CD4-positive, alpha-beta T cell (primary cell): ENCODE results near the gene MNT. TPM values are rescaled to one million over a fixed set of nuclear protein-coding genes. Genes with fewer than 3 reads are reported as not detected.

Source experiments
- ATAC-seq: fragments of 200-7000 bp; cut with Tn5 transposase; one replicate; pipeline ENCODE4 v1.10.0; 2022; ENCODE audit warnings: mild to moderate bottlenecking; ENCODE audit not compliant: poor library complexity
- CTCF ChIA-PET: fragments of 350-600 bp; sonication (Branson Sonifier 250); formaldehyde crosslinking; loops from one replicate; lab custom pipeline; 2021; ENCODE audit warnings: antibody characterized with exemption, inconsistent platforms; lab: Charles Lee
- POLR2A ChIA-PET: fragments of 350-600 bp; sonication (Branson Sonifier 250); formaldehyde crosslinking; loops from one replicate; lab custom pipeline; 2021; ENCODE audit warnings: antibody characterized with exemption, inconsistent platforms; lab: Charles Lee
- DNase-seq, 14 experiments: peaks; one replicate each; pipeline ENCODE4 v3.0.0-alpha.2; 2013 to 2020; ENCODE audit warnings: mixed read lengths in 2 of 14
- H3K27ac ChIP-seq, 2 donors: one replicate each; pipeline versions ENCODE4 v1.5.1 to v1.7.0; 2013; ENCODE audit warnings: low read length in 2 of 2, low read depth in 1 of 2, mild to moderate bottlenecking in 1 of 2
- H3K27me3 ChIP-seq, 2 experiments: 1 replicate in 1 of 2; 2 replicates in 1 of 2; pipeline versions ENCODE4 v1.6.1 to v1.7.0; 2013; ENCODE audit warnings: low read length in 2 of 2, control low read depth in 1 of 2, mild to moderate bottlenecking in 1 of 2, moderate library complexity in 1 of 2; ENCODE audit not compliant: insufficient read depth in 2 of 2, control insufficient read depth in 1 of 2
- H3K36me3 ChIP-seq: one replicate; pipeline ENCODE4 v1.6.1; 2013; ENCODE audit warnings: low read length, control low read depth; ENCODE audit not compliant: insufficient read depth
- H3K4me1 ChIP-seq: one replicate; pipeline ENCODE4 v1.6.1; 2013; ENCODE audit warnings: low read length, control low read depth; ENCODE audit not compliant: insufficient read depth
- H3K4me3 ChIP-seq: one replicate; pipeline ENCODE4 v1.5.1; 2013; ENCODE audit warnings: mild to moderate bottlenecking, low read length, moderate library complexity
- H3K9me3 ChIP-seq, 2 experiments: 1 replicate in 1 of 2; 2 replicates in 1 of 2; pipeline versions ENCODE4 v1.6.1 to v1.7.0; 2013; ENCODE audit warnings: low read length in 2 of 2, mild to moderate bottlenecking in 2 of 2, control low read depth in 1 of 2, moderate library complexity in 1 of 2; ENCODE audit not compliant: control insufficient read depth in 1 of 2, insufficient read depth in 1 of 2
- H3K27ac Mint-ChIP-seq: one replicate; pipeline ENCODE4 v1.8.0; 2020; ENCODE audit warnings: mixed read lengths
- H3K27me3 Mint-ChIP-seq: one replicate; pipeline ENCODE4 v1.8.0; 2021; ENCODE audit warnings: mixed read lengths
- H3K36me3 Mint-ChIP-seq: one replicate; pipeline ENCODE4 v1.8.0; 2021; ENCODE audit warnings: low read depth, mixed read lengths
- H3K4me1 Mint-ChIP-seq: one replicate; pipeline ENCODE4 v1.8.0; 2021; ENCODE audit warnings: low read depth, mixed read lengths
- H3K4me3 Mint-ChIP-seq: one replicate; pipeline ENCODE4 v1.8.0; 2020; ENCODE audit warnings: mild to moderate bottlenecking, mixed read lengths
- H3K9me3 Mint-ChIP-seq: one replicate; pipeline ENCODE4 v1.8.0; 2020; ENCODE audit warnings: mixed read lengths
- intact Hi-C, 2 experiments: fragments of 100-400 bp; cut with DNase I in 1 of 2; cut with micrococcal nuclease in 1 of 2; formaldehyde crosslinking; loops; one replicate each; pipeline versions ENCODE4 v1.15.1 to v1.9.0; 2023 to 2025; cut with DNase I, micrococcal nuclease
- total RNA-seq, 174 experiments: library from RNA in 2 of 174; stranded (reverse) in 2 of 174; gene quantifications; one replicate each; pipeline ENCODE4 v1.2.3 and lab custom pipeline; 2021 to 2026
- TF ChIP-seq, protein P1 (sequence below): fragments of 200-600 bp; IDR thresholded peaks from one replicate; pipeline ENCODE4 v1.8.0; 2022; ENCODE audit warnings: antibody characterized with exemption, mild to moderate bottlenecking

Gene MNT
- total RNA-seq, 2 experiments from 2014 or later: 111 to 118 TPM

DNA sequence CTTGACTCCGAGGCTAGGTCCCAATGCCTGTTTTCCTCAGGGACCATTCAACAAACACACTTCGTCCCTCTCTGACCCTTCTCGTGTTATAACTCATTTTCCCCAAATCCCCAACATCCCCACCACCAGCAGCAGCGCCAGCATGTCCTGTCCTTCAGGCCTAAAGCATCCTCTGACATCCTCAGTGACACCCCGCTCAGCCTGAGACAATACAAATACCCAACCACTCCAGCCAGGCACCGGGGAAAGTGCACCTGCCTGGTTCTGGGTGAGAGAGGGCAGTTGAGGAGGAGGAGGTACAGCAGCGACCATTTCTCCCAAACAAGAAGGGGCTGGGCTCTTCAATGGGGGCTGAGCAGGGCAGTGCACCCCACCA is 4.7 kb downstream of the MNT start:
- Histone ChIP-seq H3K9me3 (no peaks in the 10 kb centered on the region), H3K4me3 (peak overlapping the region; percentile 38), H3K36me3 (peaks cover 2% of the 10 kb centered on the region), H3K27ac (peak overlapping the region; percentile 25 to 59), H3K4me1 (peaks cover 72% of the 10 kb centered on the region), H3K27me3 (no peaks in the 10 kb centered on the region)
- peak overlapping the region; percentile 75 for H3K4me3 Mint-ChIP-seq
- ATAC-seq: no peak
- no peaks in the 10 kb centered on the region for H3K27me3 Mint-ChIP-seq
- ChIA-PET CTCF (no interaction called here), POLR2A (no interaction called here)
- H3K27ac Mint-ChIP-seq: peak overlapping the region; percentile 99
- intact Hi-C loops: loop anchor here in 1 of 2 experiments (5.0 to 10.0 kb wide), 2 partner anchors 199 to 316 kb away; partner anchors contain the start of genes CLUH and PAFAH1B1
- H3K9me3 Mint-ChIP-seq: no peaks in the 10 kb centered on the region
- H3K36me3 Mint-ChIP-seq: peaks cover 35% of the 10 kb centered on the region
- no peak for DNase-seq
- peaks cover 64% of the 10 kb centered on the region for H3K4me1 Mint-ChIP-seq
- TF ChIP-seq, protein P1, sequence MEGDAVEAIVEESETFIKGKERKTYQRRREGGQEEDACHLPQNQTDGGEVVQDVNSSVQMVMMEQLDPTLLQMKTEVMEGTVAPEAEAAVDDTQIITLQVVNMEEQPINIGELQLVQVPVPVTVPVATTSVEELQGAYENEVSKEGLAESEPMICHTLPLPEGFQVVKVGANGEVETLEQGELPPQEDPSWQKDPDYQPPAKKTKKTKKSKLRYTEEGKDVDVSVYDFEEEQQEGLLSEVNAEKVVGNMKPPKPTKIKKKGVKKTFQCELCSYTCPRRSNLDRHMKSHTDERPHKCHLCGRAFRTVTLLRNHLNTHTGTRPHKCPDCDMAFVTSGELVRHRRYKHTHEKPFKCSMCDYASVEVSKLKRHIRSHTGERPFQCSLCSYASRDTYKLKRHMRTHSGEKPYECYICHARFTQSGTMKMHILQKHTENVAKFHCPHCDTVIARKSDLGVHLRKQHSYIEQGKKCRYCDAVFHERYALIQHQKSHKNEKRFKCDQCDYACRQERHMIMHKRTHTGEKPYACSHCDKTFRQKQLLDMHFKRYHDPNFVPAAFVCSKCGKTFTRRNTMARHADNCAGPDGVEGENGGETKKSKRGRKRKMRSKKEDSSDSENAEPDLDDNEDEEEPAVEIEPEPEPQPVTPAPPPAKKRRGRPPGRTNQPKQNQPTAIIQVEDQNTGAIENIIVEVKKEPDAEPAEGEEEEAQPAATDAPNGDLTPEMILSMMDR: no peak

DNA sequence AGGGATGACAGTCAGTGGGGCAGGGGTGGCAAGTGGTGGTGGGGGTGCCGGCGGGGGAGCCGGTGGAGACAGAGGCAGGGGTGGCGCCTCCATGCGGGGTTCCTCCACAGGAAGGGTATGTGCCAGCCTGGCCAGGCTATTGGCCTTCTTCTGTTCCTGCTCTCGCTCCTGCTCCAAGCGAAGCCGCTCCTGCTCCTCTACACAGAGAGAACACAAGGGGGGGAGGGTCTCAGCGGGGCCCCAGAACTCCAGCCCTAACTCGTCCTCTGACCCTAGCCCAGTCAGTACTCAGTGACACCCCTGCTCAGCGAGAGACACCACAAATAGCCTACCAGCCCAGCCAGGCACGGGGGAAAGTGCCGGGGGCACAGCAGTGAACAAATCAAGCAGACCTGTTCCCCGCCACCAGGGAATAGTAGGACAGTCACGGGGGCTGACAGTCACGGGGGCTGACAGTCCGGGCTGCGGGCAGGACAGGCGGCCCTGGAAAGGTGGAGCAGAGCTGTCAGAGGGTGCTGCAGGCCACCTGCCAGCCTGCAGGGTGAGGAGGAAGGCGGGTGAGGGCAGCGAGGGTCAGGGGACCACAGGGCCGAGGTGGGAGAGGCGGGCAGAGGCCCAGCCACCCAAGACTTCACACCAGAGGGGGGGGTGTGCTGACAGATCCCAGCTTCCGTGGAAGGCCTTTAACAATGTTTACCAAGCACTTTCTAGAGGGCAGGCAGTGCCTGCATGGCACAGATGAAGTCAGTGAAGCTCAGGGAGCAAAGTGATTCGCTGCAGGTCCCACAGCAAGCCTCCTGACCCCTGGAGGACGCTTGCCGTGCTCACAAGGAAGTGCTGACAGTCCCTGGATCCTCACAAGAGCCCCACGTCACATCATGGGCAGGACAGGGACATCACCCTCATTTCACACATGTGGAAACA is 5.3 kb downstream of the MNT start:
- Histone ChIP-seq H3K36me3 (peaks cover 2% of the 10 kb centered on the region), H3K9me3 (no peaks in the 10 kb centered on the region), H3K4me1 (peaks cover 79% of the 10 kb centered on the region), H3K4me3 (no peak overlapping the region), H3K27ac (peak overlapping the region in 1 of 2 donors; percentile 25), H3K27me3 (no peaks in the 10 kb centered on the region)
- peak in 2 of 14 experiments; percentile 49 to 58 for DNase-seq
- H3K36me3 Mint-ChIP-seq: peaks cover 29% of the 10 kb centered on the region
- no peak for ATAC-seq
- POLR2A ChIA-PET: no interaction called here
- H3K27me3 Mint-ChIP-seq: no peaks in the 10 kb centered on the region
- H3K4me3 Mint-ChIP-seq: peak overlapping the region; percentile 75
- no peaks in the 10 kb centered on the region for H3K9me3 Mint-ChIP-seq
- peak overlapping the region; percentile 99 for H3K27ac Mint-ChIP-seq
- H3K4me1 Mint-ChIP-seq: peaks cover 67% of the 10 kb centered on the region
- TF ChIP-seq, protein P1: no peak
- intact Hi-C loops: loop anchor here in 1 of 2 experiments (5.0 to 10.0 kb wide), 2 partner anchors 199 to 317 kb away; partner anchors contain the start of genes CLUH and PAFAH1B1
- CTCF ChIA-PET: no interaction called here

DNA sequence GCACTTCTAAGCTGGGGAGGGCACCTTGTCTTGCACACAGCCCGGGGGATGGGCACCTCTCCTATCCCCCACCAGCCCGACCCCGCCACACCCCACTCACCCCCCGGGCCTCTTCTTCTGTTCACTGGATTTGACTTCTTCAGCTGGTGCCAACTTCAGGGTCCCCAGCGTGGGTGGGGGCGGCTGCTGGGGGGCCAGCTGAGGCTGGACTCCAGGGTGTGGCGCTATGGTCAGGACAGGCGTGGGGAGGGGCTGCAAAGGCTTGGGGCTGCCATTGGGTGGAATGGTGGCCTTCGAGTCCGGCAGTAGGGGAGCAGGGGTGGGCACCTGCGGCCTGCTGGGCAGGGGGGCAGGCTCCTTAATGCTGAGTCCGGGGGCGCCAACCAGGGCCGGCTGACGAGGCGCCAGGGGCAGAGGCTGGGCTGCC is 6.1 kb downstream of the MNT start:
- no peak overlapping the region for H3K4me3 ChIP-seq
- peaks cover 25% of the 10 kb centered on the region for H3K36me3 Mint-ChIP-seq
- peak overlapping the region; percentile 86 for H3K4me3 Mint-ChIP-seq
- DNase-seq: no peak
- H3K27me3 Mint-ChIP-seq: no peaks in the 10 kb centered on the region
- no peak overlapping the region for H3K27ac ChIP-seq
- no peaks in the 10 kb centered on the region for H3K27me3 ChIP-seq
- intact Hi-C loops: loop anchor here in 1 of 2 experiments (5.0 to 10.0 kb wide), 3 partner anchors 200 to 352 kb away; partner anchors contain the start of genes CLUH, OVCA2 and PAFAH1B1
- peaks cover 69% of the 10 kb centered on the region for H3K4me1 Mint-ChIP-seq
- no peak for ATAC-seq
- H3K9me3 Mint-ChIP-seq: no peaks in the 10 kb centered on the region
- peaks cover 80% of the 10 kb centered on the region for H3K4me1 ChIP-seq
- ChIA-PET CTCF (no interaction called here), POLR2A (no interaction called here)
- peaks cover 4% of the 10 kb centered on the region for H3K36me3 ChIP-seq
- TF ChIP-seq, protein P1: no peak
- no peaks in the 10 kb centered on the region for H3K9me3 ChIP-seq
- H3K27ac Mint-ChIP-seq: peak overlapping the region; percentile 99
